Neural progenitor cell (in vitro differentiated cells): ENCODE data around the gene FILIP1.

Experiments used
- CTCF ChIP-seq: fragments of 200-600 bp; sonication (generic); IDR thresholded peaks from 2 replicates; pipeline ENCODE4 v1.5.1; 2017; ENCODE audit warnings: antibody characterized with exemption, mild to moderate bottlenecking
- EZH2 ChIP-seq: fragments of 200-600 bp; sonication (generic); IDR thresholded peaks from 2 replicates; pipeline ENCODE4 v1.6.1; 2017; ENCODE audit warnings: antibody characterized with exemption, mild to moderate bottlenecking, moderate library complexity

GRCh38 chr6:75250552-75250951 lies 243.0 kb downstream of the FILIP1 start:
- TF ChIP-seq EZH2 (no peak), CTCF (no peak)
